WTC11 (cell line): Measurements from ENCODE around the gene CMTM1. TPM values are rescaled to one million over a fixed set of nuclear protein-coding genes. Genes with fewer than 3 reads are reported as not detected.
"Not testable (repeated sequence)": the region's sequence is repeated elsewhere in the genome, so short reads cannot be mapped to it uniquely, and the experiment has no call there.

Experiments
- ATAC-seq: fragments of 200-7000 bp; cut with Tn5 transposase; 2 replicates; pipeline ENCODE4 v1.10.0; 2021; ENCODE audit warnings: mild to moderate bottlenecking, moderate library complexity
- CTCF ChIA-PET: fragments of 300-600 bp; sonication (Branson Sonifier 250); formaldehyde crosslinking; loops from one replicate; lab custom pipeline; 2021; ENCODE audit warnings: antibody characterized with exemption; lab: Charles Lee
- POLR2A ChIA-PET: fragments of 350-600 bp; sonication (Branson Sonifier 250); formaldehyde crosslinking; loops from one replicate; lab custom pipeline; 2021; ENCODE audit warnings: antibody characterized with exemption; lab: Charles Lee
- DNase-seq: peaks from one replicate; pipeline ENCODE4 v3.0.0; 2021; ENCODE audit warnings: low spot score
- H3K27ac Mint-ChIP-seq: 2 replicates; pipeline ENCODE4 v1.8.0; 2021; ENCODE audit warnings: mixed read lengths
- H3K27me3 Mint-ChIP-seq: 2 replicates; pipeline ENCODE4 v1.8.0; 2021; ENCODE audit warnings: low read depth, mild to moderate bottlenecking, moderate library complexity, mixed read lengths
- H3K36me3 Mint-ChIP-seq: 2 replicates; pipeline ENCODE4 v1.8.0; 2021; ENCODE audit warnings: mixed read lengths
- H3K4me1 Mint-ChIP-seq: 2 replicates; pipeline ENCODE4 v1.8.0; 2022; ENCODE audit warnings: mixed read lengths
- H3K4me3 Mint-ChIP-seq: 2 replicates; pipeline ENCODE4 v1.8.0; 2021; ENCODE audit warnings: mild to moderate bottlenecking, moderate library complexity, mixed read lengths
- H3K9me3 Mint-ChIP-seq: 2 replicates; pipeline ENCODE4 v1.8.0; 2021; ENCODE audit warnings: mixed read lengths
- AR ChIP-seq: fragments of 250-450 bp; sonication (Bioruptor Pico); IDR thresholded peaks from 2 replicates; pipeline ENCODE4 v1.9.0; 2021; ENCODE audit warnings: mild to moderate bottlenecking
- FOXP4 ChIP-seq: sonication (generic); formaldehyde crosslinking; IDR thresholded peaks from 2 replicates; pipeline ENCODE4 v1.8.0; 2022; ENCODE audit warnings: mild to moderate bottlenecking, missing genetic modification reagents
- MAX ChIP-seq: sonication (generic); formaldehyde crosslinking; IDR thresholded peaks from 2 replicates; pipeline ENCODE4 v1.8.0; 2022; ENCODE audit warnings: mild to moderate bottlenecking, missing genetic modification reagents
- MYBL2 ChIP-seq: sonication (generic); formaldehyde crosslinking; IDR thresholded peaks from 2 replicates; pipeline ENCODE4 v1.8.1; 2023; ENCODE audit warnings: mild to moderate bottlenecking, moderate library complexity, missing genetic modification reagents
- NFE2L1 ChIP-seq: sonication (generic); formaldehyde crosslinking; IDR thresholded peaks from 2 replicates; pipeline ENCODE4 v1.8.1; 2023; ENCODE audit warnings: missing genetic modification reagents
- SP1 ChIP-seq: sonication (generic); formaldehyde crosslinking; conservative IDR thresholded peaks from 2 replicates; pipeline ENCODE4 v1.8.1; 2022; ENCODE audit warnings: missing genetic modification reagents
- TCF7 ChIP-seq: sonication (generic); formaldehyde crosslinking; IDR thresholded peaks from 2 replicates; pipeline ENCODE4 v1.8.0; 2022; ENCODE audit warnings: mild to moderate bottlenecking, low read depth, missing genetic modification reagents, moderate library complexity
- ZNF512 ChIP-seq: sonication (generic); formaldehyde crosslinking; IDR thresholded peaks from 2 replicates; pipeline ENCODE4 v1.8.1; 2022; ENCODE audit warnings: missing genetic modification reagents, borderline replicate concordance
- ZSCAN18 ChIP-seq: fragments of 250-450 bp; sonication (Bioruptor Pico); IDR thresholded peaks from 2 replicates; pipeline ENCODE4 v2.1.2; 2022; ENCODE audit warnings: mild to moderate bottlenecking, moderate library complexity
- total RNA-seq: library from RNA; stranded (reverse); gene quantifications from 3 replicates; pipeline ENCODE4 v1.2.3, GENCODE V29; 2021
- TF ChIP-seq, protein P1 (sequence below): sonication (generic); formaldehyde crosslinking; IDR thresholded peaks from 2 replicates; pipeline ENCODE4 v1.8.0; 2023; ENCODE audit warnings: missing genetic modification reagents, mild to moderate bottlenecking, borderline replicate concordance

CMTM1 gene
- total RNA-seq, 1 experiment from 2014 or later, result 1.6 TPM

DNA sequence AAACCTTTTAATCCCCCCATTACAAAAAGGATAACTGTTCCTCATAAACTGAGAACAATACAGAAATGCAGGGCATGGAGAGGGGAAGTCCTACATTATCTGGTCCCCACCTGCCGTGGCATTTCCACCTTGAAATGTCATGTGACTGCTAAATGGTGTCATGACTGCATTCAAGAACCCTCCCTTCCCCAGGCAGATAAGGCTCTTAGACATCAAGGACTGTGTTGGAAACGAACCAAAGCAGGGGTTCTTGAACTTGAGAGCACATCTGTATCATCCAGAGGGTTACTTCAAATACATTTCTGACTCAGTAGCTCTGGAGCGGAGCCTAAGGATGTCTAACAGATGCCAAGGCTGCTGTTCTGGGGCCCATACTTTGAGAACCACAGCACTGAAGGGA is 56.6 kb downstream of the CMTM1 start (continued):
- TF ChIP-seq AR (CRISPR knock-in tag) (no peak), MAX (CRISPR knock-in tag) (no peak), MYBL2 (no peak), ZNF512 (no peak), NFE2L1 (CRISPR knock-in tag) (no peak), FOXP4 (CRISPR knock-in tag) (no peak), ZSCAN18 (CRISPR knock-in tag) (no peak), SP1 (CRISPR knock-in tag) (no peak)
- TF ChIP-seq, protein P1, sequence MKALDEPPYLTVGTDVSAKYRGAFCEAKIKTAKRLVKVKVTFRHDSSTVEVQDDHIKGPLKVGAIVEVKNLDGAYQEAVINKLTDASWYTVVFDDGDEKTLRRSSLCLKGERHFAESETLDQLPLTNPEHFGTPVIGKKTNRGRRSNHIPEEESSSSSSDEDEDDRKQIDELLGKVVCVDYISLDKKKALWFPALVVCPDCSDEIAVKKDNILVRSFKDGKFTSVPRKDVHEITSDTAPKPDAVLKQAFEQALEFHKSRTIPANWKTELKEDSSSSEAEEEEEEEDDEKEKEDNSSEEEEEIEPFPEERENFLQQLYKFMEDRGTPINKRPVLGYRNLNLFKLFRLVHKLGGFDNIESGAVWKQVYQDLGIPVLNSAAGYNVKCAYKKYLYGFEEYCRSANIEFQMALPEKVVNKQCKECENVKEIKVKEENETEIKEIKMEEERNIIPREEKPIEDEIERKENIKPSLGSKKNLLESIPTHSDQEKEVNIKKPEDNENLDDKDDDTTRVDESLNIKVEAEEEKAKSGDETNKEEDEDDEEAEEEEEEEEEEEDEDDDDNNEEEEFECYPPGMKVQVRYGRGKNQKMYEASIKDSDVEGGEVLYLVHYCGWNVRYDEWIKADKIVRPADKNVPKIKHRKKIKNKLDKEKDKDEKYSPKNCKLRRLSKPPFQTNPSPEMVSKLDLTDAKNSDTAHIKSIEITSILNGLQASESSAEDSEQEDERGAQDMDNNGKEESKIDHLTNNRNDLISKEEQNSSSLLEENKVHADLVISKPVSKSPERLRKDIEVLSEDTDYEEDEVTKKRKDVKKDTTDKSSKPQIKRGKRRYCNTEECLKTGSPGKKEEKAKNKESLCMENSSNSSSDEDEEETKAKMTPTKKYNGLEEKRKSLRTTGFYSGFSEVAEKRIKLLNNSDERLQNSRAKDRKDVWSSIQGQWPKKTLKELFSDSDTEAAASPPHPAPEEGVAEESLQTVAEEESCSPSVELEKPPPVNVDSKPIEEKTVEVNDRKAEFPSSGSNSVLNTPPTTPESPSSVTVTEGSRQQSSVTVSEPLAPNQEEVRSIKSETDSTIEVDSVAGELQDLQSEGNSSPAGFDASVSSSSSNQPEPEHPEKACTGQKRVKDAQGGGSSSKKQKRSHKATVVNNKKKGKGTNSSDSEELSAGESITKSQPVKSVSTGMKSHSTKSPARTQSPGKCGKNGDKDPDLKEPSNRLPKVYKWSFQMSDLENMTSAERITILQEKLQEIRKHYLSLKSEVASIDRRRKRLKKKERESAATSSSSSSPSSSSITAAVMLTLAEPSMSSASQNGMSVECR, result no peak

- Mint-ChIP-seq H3K4me3 (no peak overlapping the region), H3K9me3 (no peaks in the 10 kb centered on the region), H3K27me3 (no peaks in the 10 kb centered on the region), H3K27ac (no peak overlapping the region), H3K36me3 (peaks cover 37% of the 10 kb centered on the region), H3K4me1 (peaks cover 2% of the 10 kb centered on the region; the same call in 1 of the 2 replicates)
- CTCF ChIA-PET, result interaction anchor here (1.9 to 2.2 kb wide), 3 partner anchors 15 to 116 kb away, joined by 4 to 16 read pairs (median 13); no protein-coding TSS in a partner anchor
- DNase-seq (no peak), ATAC-seq (no peak)
- no peak for TF ChIP-seq TCF7
- POLR2A ChIA-PET, result no interaction called here
These were observed 57.5 kb downstream of the CMTM1 start for GRCh38 chr16:66623755-66624154.

GRCh38 chr16:66627611-66628378 is 61.6 kb downstream of the CMTM1 start:
- H3K36me3 Mint-ChIP-seq, result peaks cover 30% of the 10 kb centered on the region
- DNase-seq, H3K9me3 Mint-ChIP-seq, POLR2A ChIA-PET, H3K27ac Mint-ChIP-seq, H3K4me1 Mint-ChIP-seq, H3K4me3 Mint-ChIP-seq, H3K27me3 Mint-ChIP-seq, ATAC-seq, CTCF ChIA-PET: not testable (repeated sequence)

Other genes starting within 250 kb of the CMTM1 start
- 0.14 to 0.28 TPM (median 0.14 TPM) in 3 replicates for gene CDH5, start 199.7 kb upstream of the CMTM1 start, total RNA-seq
- 0.07 TPM in 1 of 3 replicates, not detected in the others for gene BEAN1, start 139.1 kb upstream of the CMTM1 start, total RNA-seq
- gene TK2, start 16.3 kb upstream of the CMTM1 start, total RNA-seq, result 5.0 to 7.6 TPM (median 6.7 TPM) in 3 replicates
- 21.0 to 23.9 TPM (median 23.8 TPM) in 3 replicates for gene CKLF, start 13.9 kb upstream of the CMTM1 start, total RNA-seq
- not detected in 3 replicates for gene CMTM2, start 13.0 kb downstream of the CMTM1 start, total RNA-seq
- gene CMTM3, start 38.3 kb downstream of the CMTM1 start, total RNA-seq, result 19.1 to 29.1 TPM (median 28.2 TPM) in 3 replicates
- 56.2 to 60.6 TPM (median 58.5 TPM) in 3 replicates for gene CMTM4, start 130.3 kb downstream of the CMTM1 start, total RNA-seq
- gene DYNC1LI2, start 185.2 kb downstream of the CMTM1 start, total RNA-seq, result 82.7 to 89.8 TPM (median 89.7 TPM) in 3 replicates
- not detected in 3 replicates for gene TERB1, start 235.1 kb downstream of the CMTM1 start, total RNA-seq